HG02610 (cell line): ENCODE measurements around the gene TBC1D32.
A peak's percentile ranks its signal among the peaks of the same experiment; 100 is the strongest.
"Not testable (repeated sequence)": the region's sequence is repeated elsewhere in the genome, so short reads cannot be mapped to it uniquely, and the experiment has no call there.

Source experiments
- ATAC-seq: cut with Tn5 transposase; IDR thresholded peaks from one replicate; pipeline ENCODE4 v1.9.1; 2021; ENCODE audit warnings: mild to moderate bottlenecking, moderate library complexity; ENCODE audit not compliant: unreplicated experiment

The TBC1D32 gene

GRCh38 chr6:121321282-121321681 is 13.0 kb downstream of the TBC1D32 start:
- ATAC-seq = no peak

GRCh38 chr6:121319603-121320002 is 14.7 kb downstream of the TBC1D32 start:
- no peak for ATAC-seq

GRCh38 chr6:121319112-121319553 is 15.1 kb downstream of the TBC1D32 start:
- ATAC-seq = no peak

- no peak for ATAC-seq
Measured at GRCh38 chr6:121314381-121315112, 19.7 kb downstream of the TBC1D32 start.

GRCh38 chr6:121311814-121312213 is 22.5 kb downstream of the TBC1D32 start:
- not testable (repeated sequence) for ATAC-seq

GRCh38 chr6:121310495-121310894 is 23.8 kb downstream of the TBC1D32 start:
- ATAC-seq = no peak

GRCh38 chr6:121309768-121310469 is 24.4 kb downstream of the TBC1D32 start:
- no peak for ATAC-seq

DNA sequence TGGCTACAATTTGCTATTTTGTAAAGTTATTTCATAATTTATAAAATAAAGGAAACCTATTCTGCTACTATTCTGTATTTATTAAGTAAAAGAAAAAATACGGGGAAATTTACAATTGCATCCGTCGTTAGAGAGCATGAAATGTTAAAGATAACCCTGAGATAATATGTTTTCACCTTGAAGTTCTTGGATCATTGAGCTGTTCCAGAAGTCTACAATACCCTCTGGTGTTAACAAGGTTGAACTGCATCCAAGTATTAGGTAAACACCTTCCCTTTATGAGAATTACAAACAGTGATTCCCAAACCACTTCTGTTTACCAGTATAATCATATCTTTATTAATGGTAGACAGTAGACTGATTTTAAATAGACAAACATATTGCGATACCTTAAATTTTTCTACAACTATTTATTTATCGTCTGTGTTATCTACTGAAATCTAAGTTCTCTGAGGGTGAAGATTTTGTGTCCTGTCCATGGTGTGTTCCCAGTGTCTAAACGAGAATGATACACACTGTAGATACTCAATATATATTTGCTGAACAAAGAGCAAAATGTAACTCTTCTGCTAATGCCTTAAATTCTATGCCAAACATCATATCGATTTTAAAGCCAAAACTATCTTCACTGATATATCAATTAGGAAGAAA is 28.2 kb downstream of the TBC1D32 start:
- peak; percentile 90 for ATAC-seq

DNA sequence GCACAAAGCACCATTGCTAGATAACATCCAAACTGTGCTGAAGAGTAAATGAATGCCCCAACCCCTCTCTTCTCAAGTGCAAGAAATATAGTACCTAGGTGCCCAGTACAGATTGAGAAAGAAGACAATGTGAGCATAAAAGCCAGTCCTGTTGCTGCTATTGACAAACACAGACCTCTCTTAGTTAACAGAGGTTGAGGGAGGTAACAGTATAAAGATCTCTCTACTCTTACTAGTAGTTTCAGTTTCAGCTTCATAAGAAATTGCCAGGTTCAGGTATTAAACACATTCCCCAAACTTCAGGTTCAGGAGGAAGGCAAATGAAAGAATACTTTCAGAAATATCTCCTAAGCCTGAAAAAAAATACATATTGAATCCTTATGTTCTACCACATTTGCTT is 31.4 kb downstream of the TBC1D32 start:
- ATAC-seq = peak; percentile 54

- ATAC-seq = not testable (repeated sequence)
Measured at GRCh38 chr6:121301156-121301555, 33.1 kb downstream of the TBC1D32 start.

GRCh38 chr6:121297694-121298093 is 36.6 kb downstream of the TBC1D32 start:
- no peak for ATAC-seq

- no peak for ATAC-seq
Measured at GRCh38 chr6:121285041-121285440, 49.2 kb downstream of the TBC1D32 start.

DNA sequence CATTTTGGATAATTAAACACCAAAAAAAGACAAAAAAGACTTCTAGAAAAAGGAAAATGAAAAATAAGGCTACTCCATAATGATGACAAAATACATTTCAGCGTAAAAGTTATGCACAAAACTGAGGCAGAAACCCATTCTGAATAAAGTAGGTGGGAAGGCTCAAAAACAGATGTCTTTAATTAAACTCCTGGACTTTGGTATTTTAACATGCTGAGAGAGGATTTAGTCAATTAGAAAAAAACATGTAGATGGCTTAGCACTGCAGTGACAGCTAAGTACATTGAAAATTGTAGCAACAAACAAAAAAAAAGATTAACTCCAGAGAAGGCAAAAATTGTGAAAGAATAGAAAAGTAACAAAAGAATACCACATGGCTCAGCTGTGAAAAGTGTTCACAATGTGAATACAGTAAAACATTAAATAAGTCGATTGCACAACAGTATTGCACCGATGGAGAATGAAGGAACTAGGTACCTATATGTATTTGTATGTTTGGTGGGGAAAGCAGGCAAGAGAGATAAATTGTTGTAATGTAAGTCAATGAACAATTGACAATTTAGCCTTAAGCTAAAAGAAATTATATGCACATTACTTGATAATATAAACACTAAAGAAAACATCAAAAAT is 59.5 kb downstream of the TBC1D32 start:
- no peak for ATAC-seq

DNA sequence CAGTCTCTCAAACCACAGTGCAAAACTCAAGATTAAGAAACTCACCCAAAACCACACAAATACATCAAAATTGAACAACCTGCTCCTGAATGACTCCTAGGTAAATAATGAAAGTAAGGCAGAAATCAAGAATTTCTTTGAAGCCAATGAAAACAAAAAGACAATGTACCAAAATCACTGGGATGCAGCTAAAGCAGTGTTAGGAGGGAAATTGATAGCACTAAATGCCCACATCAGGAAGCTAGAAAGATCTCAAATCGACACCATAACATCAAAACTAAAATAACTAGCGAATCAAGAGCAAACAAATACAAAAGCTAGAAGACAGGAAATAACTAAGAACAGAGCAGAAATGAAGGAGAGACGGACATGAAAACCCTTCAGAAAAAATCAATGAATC is 70.5 kb downstream of the TBC1D32 start:
- ATAC-seq = no peak

GRCh38 chr6:121260651-121261102 is 73.6 kb downstream of the TBC1D32 start:
- ATAC-seq = no peak

DNA sequence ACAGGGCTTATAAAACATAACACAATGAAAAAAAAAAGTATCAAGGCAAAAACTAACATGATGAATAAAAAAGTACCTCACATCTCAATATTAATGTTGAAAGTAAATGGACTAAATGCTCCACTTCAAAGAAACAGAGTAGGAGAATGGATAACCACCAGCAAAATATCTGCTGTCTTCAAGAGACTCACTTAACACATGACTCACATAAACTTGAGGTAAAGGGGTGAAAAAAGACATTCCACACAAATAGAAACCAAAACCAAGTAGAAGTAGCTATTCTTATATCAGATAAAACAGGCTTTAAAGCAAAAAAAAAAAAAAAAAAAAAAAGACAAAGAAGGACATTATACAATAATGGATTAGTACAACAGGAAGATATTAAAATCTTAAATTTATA is 86.9 kb downstream of the TBC1D32 start:
- peak; percentile 63 for ATAC-seq

DNA sequence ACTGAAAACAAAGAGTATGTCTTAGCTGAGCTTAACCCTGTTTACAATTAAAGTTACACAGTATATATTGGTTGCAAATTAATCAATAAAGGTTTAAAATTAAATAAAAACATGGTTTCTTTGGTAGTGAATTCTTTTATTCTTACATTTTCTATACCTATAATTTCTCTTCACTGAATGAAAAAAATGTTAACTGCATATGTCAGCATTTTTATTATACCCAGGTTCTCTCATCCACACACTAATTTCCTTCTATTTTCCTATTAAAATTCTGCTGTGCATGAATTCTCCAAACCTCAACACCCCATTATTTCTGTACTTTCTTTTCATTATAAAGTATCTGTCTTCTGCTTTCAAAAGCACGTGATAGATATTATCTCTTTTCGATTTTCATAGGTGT is 91.9 kb downstream of the TBC1D32 start:
- no peak for ATAC-seq

GRCh38 chr6:121237859-121238258 is 96.4 kb downstream of the TBC1D32 start:
- ATAC-seq = no peak

GRCh38 chr6:121236984-121237383 is 97.3 kb downstream of the TBC1D32 start:
- peak; percentile 33 for ATAC-seq

DNA sequence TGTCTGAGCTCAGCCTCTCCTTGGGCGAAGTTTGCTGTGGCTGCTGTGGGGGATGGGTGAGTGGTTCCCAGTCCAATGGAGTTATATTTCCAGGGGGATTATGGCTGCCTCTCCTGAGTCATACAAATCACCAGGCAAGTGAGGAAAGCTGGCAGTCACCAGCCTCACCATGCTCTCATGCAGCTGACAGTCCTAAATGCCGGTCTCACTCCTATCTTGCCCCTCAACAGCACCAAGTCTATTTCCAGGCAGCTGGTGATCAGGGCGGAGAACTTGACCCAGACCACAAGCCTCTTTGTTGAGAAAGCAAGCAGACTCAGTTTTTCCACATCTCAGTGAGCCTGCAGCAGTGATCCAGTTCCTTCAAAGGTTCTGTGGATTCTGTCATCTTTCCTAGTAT is 98.9 kb downstream of the TBC1D32 start:
- ATAC-seq = no peak

GRCh38 chr6:121223930-121224329 is 110.3 kb downstream of the TBC1D32 start:
- ATAC-seq = no peak
